Panc1 (cell line): Measurements from ENCODE around the gene CCDC124.

Experiments
- POLR2AphosphoS5 ChIP-seq: IDR thresholded peaks from 2 replicates; pipeline ENCODE4 v1.6.1; 2012; ENCODE audit warnings: mild to moderate bottlenecking, low read depth, low read length, moderate library complexity
- SIN3A ChIP-seq: IDR thresholded peaks from 2 replicates; pipeline ENCODE4 v1.6.1; 2012; ENCODE audit warnings: low read depth, mild to moderate bottlenecking, low read length, moderate library complexity, borderline replicate concordance; ENCODE audit not compliant: insufficient read depth
- TCF7L2 ChIP-seq: IDR thresholded peaks from 2 replicates; pipeline ENCODE4 v1.6.1; 2011; ENCODE audit warnings: mild to moderate bottlenecking, low read depth, low read length, inconsistent platforms
- TF ChIP-seq, protein P1 (sequence below): fragments of 450-650 bp; IDR thresholded peaks from 2 replicates; pipeline ENCODE4 v1.5.1; 2017; ENCODE audit warnings: mild to moderate bottlenecking
- TF ChIP-seq, protein P2 (sequence below), 2 experiments: IDR thresholded peaks; 2 replicates each; pipeline ENCODE4 v1.6.1; 2011 to 2012; ENCODE audit warnings: low read depth in 2 of 2, control low read depth in 1 of 2, low read length in 1 of 2, mild to moderate bottlenecking in 1 of 2, moderate library complexity in 1 of 2; ENCODE audit not compliant: insufficient read depth in 1 of 2

DNA sequence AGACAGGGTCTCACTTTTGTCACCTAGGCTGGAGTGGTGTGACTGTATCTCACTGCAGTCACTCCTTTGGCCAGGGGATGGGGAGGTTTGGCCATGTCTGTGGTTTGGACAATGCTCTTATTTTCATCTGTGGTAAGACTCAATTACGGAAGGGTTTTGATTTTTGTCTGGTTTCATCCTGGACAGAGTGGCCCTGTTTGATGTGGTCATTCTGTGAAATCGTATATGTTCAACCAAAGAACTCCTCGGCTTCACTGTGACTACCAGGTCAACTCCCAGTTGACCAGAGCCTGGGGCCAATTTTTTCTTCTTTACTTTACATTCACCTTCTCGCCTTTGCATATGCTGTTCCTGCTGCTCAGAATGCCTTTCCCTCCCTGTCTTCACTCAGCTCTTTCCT is 6.8 kb upstream of the CCDC124 start:
- TF ChIP-seq SIN3A (no peak), POLR2AphosphoS5 (no peak), TCF7L2 (no peak)
- TF ChIP-seq, protein P1, sequence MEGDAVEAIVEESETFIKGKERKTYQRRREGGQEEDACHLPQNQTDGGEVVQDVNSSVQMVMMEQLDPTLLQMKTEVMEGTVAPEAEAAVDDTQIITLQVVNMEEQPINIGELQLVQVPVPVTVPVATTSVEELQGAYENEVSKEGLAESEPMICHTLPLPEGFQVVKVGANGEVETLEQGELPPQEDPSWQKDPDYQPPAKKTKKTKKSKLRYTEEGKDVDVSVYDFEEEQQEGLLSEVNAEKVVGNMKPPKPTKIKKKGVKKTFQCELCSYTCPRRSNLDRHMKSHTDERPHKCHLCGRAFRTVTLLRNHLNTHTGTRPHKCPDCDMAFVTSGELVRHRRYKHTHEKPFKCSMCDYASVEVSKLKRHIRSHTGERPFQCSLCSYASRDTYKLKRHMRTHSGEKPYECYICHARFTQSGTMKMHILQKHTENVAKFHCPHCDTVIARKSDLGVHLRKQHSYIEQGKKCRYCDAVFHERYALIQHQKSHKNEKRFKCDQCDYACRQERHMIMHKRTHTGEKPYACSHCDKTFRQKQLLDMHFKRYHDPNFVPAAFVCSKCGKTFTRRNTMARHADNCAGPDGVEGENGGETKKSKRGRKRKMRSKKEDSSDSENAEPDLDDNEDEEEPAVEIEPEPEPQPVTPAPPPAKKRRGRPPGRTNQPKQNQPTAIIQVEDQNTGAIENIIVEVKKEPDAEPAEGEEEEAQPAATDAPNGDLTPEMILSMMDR = no peak
- TF ChIP-seq, protein P2, sequence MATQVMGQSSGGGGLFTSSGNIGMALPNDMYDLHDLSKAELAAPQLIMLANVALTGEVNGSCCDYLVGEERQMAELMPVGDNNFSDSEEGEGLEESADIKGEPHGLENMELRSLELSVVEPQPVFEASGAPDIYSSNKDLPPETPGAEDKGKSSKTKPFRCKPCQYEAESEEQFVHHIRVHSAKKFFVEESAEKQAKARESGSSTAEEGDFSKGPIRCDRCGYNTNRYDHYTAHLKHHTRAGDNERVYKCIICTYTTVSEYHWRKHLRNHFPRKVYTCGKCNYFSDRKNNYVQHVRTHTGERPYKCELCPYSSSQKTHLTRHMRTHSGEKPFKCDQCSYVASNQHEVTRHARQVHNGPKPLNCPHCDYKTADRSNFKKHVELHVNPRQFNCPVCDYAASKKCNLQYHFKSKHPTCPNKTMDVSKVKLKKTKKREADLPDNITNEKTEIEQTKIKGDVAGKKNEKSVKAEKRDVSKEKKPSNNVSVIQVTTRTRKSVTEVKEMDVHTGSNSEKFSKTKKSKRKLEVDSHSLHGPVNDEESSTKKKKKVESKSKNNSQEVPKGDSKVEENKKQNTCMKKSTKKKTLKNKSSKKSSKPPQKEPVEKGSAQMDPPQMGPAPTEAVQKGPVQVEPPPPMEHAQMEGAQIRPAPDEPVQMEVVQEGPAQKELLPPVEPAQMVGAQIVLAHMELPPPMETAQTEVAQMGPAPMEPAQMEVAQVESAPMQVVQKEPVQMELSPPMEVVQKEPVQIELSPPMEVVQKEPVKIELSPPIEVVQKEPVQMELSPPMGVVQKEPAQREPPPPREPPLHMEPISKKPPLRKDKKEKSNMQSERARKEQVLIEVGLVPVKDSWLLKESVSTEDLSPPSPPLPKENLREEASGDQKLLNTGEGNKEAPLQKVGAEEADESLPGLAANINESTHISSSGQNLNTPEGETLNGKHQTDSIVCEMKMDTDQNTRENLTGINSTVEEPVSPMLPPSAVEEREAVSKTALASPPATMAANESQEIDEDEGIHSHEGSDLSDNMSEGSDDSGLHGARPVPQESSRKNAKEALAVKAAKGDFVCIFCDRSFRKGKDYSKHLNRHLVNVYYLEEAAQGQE (IDR thresholded peaks at IDR 0.05; ENCODE audit: insufficient read depth in 1 of 2, low read depth in 2 of 2, low read length in 1 of 2) = no peak
